IPS DF 6.9 (cell line): ENCODE measurements around the gene ARHGAP26.

ENCODE experiments used
- DNase-seq: peaks from one replicate; pipeline ENCODE4 v3.0.0-alpha.2; 2013; ENCODE audit warnings: low read depth, low spot score
- H3K27ac ChIP-seq: one replicate; pipeline ENCODE4 v1.5.1; 2013; ENCODE audit warnings: low read length, control low read depth
- H3K27me3 ChIP-seq: 2 replicates; pipeline ENCODE4 v1.6.1; 2013; ENCODE audit warnings: mild to moderate bottlenecking, low read length; ENCODE audit not compliant: control insufficient read depth, insufficient read depth
- H3K36me3 ChIP-seq: 2 replicates; pipeline ENCODE4 v1.6.1; 2013; ENCODE audit warnings: low read length; ENCODE audit not compliant: control insufficient read depth, insufficient read depth
- H3K4me1 ChIP-seq: 2 replicates; pipeline ENCODE4 v1.6.1; 2013; ENCODE audit warnings: low read length; ENCODE audit not compliant: control insufficient read depth, insufficient read depth
- H3K4me3 ChIP-seq: 2 replicates; pipeline ENCODE4 v1.5.1; 2013; ENCODE audit warnings: mild to moderate bottlenecking, low read length
- H3K9me3 ChIP-seq: 2 replicates; pipeline ENCODE4 v1.6.1; 2013; ENCODE audit warnings: low read length, inconsistent platforms; ENCODE audit not compliant: control insufficient read depth, insufficient read depth
- WGBS: extraction: QIAGEN DNeasy Blood & Tissue Kit; methylation state at CpG from one replicate; pipeline ENCODE4 v1.1.7; 2013; ENCODE audit warnings: mixed read lengths, missing lambda C conversion rate; ENCODE audit not compliant: insufficient read length, insufficient coverage; 5-methylcytosine and 5-hydroxymethylcytosine counted together

The ARHGAP26 gene

GRCh38 chr5:143014017-143014651 lies 244.0 kb downstream of the ARHGAP26 start:
- Histone ChIP-seq H3K4me1 (no peaks in the 10 kb centered on the region), H3K9me3 (no peaks in the 10 kb centered on the region), H3K4me3 (no peak overlapping the region), H3K27ac (no peak overlapping the region), H3K36me3 (no peaks in the 10 kb centered on the region), H3K27me3 (no peaks in the 10 kb centered on the region)
- no CpG with 5 or more reads among the region's 12 CpGs for WGBS
- DNase-seq = peak; percentile 70

DNA sequence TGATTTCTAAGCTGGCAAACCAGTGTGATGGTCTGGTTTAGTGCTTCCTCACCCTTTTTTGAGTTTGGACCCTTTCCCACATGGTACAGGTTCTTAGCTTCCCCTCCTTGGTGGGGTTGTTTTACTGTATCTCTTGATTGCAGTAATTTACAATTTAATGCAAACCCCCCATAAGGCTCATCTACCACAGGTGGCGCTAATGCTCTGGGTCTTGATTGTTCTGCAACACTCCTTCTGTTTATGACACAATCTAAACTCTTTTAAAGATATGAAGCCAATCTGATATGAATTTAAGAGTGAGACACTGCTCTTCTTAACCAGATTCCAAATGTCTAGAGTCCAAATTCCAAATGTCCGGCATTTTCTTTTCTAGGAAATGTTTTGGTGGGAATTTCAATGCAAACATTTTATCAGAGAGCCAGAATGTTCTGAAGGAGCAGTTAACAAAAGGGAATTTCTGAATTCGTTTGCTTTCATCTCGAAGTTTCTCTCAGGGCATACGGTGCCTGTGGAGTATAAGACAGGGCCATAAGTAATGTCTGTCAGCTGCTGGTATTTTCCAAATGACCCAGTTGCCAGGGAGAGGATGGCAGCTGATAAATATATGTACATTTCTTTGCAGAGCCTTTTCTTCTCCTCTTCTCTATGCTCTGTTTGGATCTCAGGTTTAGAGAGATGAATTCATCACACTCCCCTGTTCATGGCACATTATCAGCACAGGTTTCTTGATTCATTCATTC lies 246.8 kb downstream of the ARHGAP26 start:
- no peaks in the 10 kb centered on the region for H3K27me3 ChIP-seq
- H3K9me3 ChIP-seq = no peaks in the 10 kb centered on the region
- H3K27ac ChIP-seq = no peak overlapping the region
- no peaks in the 10 kb centered on the region for H3K36me3 ChIP-seq
- H3K4me3 ChIP-seq = no peak overlapping the region
- peaks cover 2% of the 10 kb centered on the region; the same call in 1 of the 2 replicates for H3K4me1 ChIP-seq
- DNase-seq = no peak
- no CpG with 5 or more reads among the region's 5 CpGs for WGBS

DNA sequence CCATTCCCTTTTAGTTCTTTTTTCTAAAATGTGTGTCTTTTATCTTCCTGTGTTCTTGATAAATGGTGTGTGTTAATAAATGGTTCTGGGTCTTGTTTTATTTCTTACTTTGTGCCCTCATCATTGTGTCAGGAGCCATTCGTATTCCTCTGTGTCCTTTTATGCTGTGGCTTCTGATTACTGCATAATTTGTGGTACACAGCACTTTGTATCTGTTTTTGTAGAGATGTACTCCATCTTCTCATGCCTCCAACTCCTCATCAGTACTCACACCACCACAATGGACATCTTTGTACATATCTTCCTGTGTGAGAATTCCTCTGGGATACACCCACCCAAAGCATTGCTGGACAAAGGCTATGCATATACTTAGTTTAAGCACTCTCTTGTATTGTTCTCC lies 247.4 kb downstream of the ARHGAP26 start:
- Histone ChIP-seq H3K27me3 (no peaks in the 10 kb centered on the region), H3K4me3 (no peak overlapping the region), H3K27ac (no peak overlapping the region), H3K36me3 (no peaks in the 10 kb centered on the region), H3K9me3 (no peaks in the 10 kb centered on the region), H3K4me1 (peaks cover 2% of the 10 kb centered on the region; the same call in 1 of the 2 replicates)
- DNase-seq = no peak
- WGBS = no CpG with 5 or more reads among the region's 1 CpG

DNA sequence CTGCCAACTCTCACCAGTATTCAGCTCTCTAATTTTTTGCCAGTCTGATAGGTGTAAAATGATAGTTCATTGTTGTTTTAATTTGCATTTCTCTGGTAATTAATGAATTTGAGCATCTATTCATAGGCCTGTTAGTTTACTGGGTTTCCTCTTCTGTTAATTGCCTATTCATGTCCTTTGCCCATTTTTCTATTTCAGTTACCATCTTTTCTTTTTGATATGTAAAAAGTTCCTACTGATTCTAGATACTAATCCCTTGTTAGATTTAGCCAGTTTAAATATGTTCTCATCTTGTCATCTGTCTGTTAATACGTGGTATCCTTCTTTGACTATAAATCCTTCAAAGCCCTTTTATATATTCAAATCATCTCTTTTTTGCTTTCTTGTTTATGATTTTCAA lies 247.8 kb downstream of the ARHGAP26 start:
- Histone ChIP-seq H3K4me1 (peaks cover 2% of the 10 kb centered on the region; the same call in 1 of the 2 replicates), H3K9me3 (no peaks in the 10 kb centered on the region), H3K27ac (no peak overlapping the region), H3K36me3 (no peaks in the 10 kb centered on the region), H3K4me3 (no peak overlapping the region), H3K27me3 (no peaks in the 10 kb centered on the region)
- no CpG with 5 or more reads among the region's 1 CpG for WGBS
- no peak for DNase-seq

DNA sequence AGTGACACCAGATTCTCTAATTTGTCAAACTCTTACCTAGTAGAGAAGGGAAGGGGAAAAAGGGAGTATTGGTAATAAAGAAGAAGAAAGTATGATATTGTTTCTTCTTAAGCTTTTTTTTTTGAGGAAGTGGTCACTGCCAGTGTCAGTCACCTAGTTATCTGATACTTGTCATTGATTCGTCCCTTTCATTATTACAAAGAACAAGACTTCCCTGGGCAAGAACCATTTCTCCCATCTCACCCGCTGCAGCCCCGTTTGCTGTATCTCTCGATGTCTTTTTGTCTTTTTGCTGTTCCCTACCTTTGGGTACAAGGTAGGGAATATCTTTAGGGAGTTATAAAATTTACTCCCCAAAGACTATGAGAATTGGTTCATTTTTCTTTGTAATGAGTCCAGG lies 249.0 kb downstream of the ARHGAP26 start:
- Histone ChIP-seq H3K36me3 (no peaks in the 10 kb centered on the region), H3K9me3 (no peaks in the 10 kb centered on the region), H3K27ac (no peak overlapping the region), H3K27me3 (no peaks in the 10 kb centered on the region), H3K4me3 (no peak overlapping the region), H3K4me1 (peaks cover 2% of the 10 kb centered on the region; the same call in 1 of the 2 replicates)
- no peak for DNase-seq
- WGBS = no CpG with 5 or more reads among the region's 4 CpGs

- Histone ChIP-seq H3K4me3 (no peak overlapping the region), H3K27ac (no peak overlapping the region), H3K27me3 (no peaks in the 10 kb centered on the region), H3K36me3 (no peaks in the 10 kb centered on the region), H3K9me3 (no peaks in the 10 kb centered on the region), H3K4me1 (peaks cover 2% of the 10 kb centered on the region; the same call in 1 of the 2 replicates)
- DNase-seq = no peak
- no CpG with 5 or more reads among the region's 7 CpGs for WGBS
Measured at GRCh38 chr5:143019614-143020515, 249.7 kb downstream of the ARHGAP26 start.

- no peak overlapping the region for H3K4me3 ChIP-seq
- no CpG with 5 or more reads among the region's 2 CpGs for WGBS
- H3K36me3 ChIP-seq = no peaks in the 10 kb centered on the region
Measured at GRCh38 chr5:143021595-143021994, 251.4 kb downstream of the ARHGAP26 start.

DNA sequence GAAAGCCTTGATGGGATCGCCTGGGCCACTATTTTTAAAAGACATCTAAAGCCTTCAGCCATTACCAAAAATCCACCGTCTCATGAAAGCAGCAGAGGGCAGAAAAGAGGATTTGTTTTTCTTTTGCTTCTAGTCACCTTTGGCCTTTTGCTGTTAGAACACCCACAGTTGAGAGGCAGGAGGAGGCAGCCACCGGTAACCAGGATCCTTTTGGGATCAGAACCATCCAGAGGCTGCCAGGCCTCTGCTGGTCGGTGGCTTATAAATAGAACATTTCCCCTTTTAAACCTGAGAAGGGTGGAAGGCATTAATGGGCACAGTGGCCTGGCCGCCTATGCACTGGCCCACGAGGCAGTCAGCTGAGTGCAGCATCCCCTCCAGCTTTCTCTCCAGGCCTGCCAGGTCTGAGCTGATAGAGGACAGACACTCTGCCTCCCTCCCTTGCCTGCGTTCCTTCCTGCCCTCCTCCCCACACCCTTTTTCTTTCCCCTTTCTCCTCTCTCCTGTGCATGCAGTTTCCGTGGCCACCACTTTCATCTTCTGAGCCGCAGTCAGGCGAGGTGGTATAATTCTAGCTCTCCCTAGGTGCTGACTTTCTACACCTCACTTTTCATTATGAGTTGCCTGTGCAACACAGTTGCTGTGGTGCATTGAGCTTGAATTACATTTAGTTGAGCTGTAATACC lies 253.4 kb downstream of the ARHGAP26 start:
- DNase-seq = no peak
- no peak overlapping the region for H3K4me3 ChIP-seq
- WGBS = no CpG with 5 or more reads among the region's 10 CpGs

More at GRCh38 chr5:143021595-143021994, 251.4 kb downstream of the ARHGAP26 start:
- Histone ChIP-seq H3K4me1 (peaks cover 2% of the 10 kb centered on the region; the same call in 1 of the 2 replicates), H3K9me3 (no peaks in the 10 kb centered on the region), H3K27ac (no peak overlapping the region), H3K27me3 (no peaks in the 10 kb centered on the region)
- DNase-seq = no peak

DNA sequence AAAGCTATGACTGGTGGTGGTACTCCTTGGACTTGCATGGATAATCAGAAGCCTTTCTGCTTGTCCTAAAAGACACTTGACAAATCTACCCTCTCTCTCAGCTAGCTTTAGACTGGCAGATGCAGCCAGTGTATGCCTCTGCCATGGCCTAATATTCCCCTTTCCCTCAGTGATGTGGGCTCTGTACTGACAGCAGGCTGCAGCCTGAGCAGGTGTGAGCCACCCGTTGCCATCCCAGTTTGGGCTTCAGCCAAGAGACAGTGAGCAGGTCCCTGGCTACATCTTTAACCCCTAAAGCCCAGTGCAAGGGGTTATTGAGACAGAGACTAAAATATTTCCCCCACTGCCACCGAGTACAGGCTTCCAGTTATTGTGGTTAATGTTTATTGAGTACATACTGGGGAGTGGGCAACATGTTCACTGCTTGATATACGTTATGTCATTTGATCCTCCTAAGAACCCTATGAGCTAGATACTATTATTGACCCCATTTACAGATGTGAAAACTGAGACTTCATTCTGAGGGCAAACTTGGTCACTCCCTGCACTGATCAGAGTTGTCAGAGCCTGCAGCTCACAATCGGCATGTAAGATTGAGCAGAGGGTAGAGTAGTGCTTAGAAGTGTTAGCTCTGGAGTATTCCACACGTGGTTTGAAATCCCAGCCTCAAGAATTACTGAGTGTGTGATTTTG lies 254.2 kb downstream of the ARHGAP26 start:
- no peaks in the 10 kb centered on the region for H3K36me3 ChIP-seq
- H3K27ac ChIP-seq = no peak overlapping the region
- WGBS = no CpG with 5 or more reads among the region's 5 CpGs
- H3K27me3 ChIP-seq = no peaks in the 10 kb centered on the region
- no peak overlapping the region for H3K4me3 ChIP-seq
- DNase-seq = no peak
- peaks cover 2% of the 10 kb centered on the region; the same call in 1 of the 2 replicates for H3K4me1 ChIP-seq
- no peaks in the 10 kb centered on the region for H3K9me3 ChIP-seq

More for the DNA sequence above, 253.4 kb downstream of the ARHGAP26 start:
- H3K27ac ChIP-seq = no peak overlapping the region
- H3K4me1 ChIP-seq = peaks cover 2% of the 10 kb centered on the region; the same call in 1 of the 2 replicates
- H3K27me3 ChIP-seq = no peaks in the 10 kb centered on the region
- no peaks in the 10 kb centered on the region for H3K9me3 ChIP-seq
- no peaks in the 10 kb centered on the region for H3K36me3 ChIP-seq
